ENCODE results near the gene SFSWAP. TPM values are rescaled to one million over a fixed set of nuclear protein-coding genes. Genes with fewer than 3 reads are reported as not detected.
A peak's percentile ranks its signal among the peaks of the same experiment; 100 is the strongest.
"Not testable (repeated sequence)": the region's sequence is repeated elsewhere in the genome, so short reads cannot be mapped to it uniquely, and the experiment has no call there.

Gene SFSWAP
- total RNA-seq, 4 donors from 2014 or later, result 47.3 to 169 (median 75.6) TPM

DNA sequence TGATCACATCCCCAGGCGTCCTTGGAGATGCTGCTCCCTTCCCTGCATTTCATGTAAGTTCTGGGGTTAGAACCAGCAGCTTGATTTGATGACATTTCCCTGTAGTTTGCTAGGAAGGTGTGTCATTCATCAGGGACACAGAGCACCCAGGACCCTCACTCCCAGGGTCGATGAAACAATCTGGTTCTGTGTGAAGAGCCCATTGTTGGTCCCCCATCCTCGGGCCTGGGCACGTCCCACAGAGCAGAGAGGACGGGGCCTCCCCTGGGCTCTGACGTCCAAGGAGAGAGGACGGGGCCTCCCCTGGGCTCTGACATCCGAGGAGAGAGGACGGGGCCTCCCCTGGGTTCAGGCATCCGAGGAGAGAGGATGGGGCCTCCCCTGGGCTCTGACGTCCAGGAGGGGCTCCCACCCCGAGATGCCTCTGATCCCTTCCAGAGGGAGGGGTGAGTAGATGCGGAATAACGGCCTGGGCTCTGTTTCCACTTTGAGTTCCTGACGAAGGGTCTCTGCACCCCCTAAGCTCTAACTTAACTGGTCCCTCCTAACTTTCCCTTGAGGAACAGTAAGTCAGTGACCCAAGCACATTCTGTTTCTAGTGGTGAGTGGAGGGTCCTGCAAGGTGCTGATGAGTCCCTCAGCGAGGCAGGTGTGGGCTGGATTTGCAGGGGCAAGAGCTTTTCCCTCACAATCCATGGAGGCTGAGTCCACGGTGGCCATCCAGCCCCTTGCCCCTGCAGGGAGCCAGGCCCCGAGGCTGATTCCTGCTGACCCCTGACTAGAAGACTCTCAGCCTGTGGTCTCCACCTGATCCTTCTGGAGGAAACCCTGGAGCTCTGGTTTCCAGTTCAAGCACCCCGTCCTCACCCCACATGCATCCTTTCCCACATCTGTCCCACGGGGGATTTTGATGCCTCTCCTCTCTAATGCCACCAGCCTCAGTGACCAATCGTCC, 35.5 kb upstream of the SFSWAP start:
- Histone ChIP-seq H3K27me3 (no peaks in the 10 kb centered on the region), H3K27ac (no peak overlapping the region), H3K4me3 (no peak overlapping the region), H3K36me3 (no peaks in the 10 kb centered on the region), H3K4me1 (no peaks in the 10 kb centered on the region), H3K9me3 (peaks cover 0 to 7% (median 0%) of the 10 kb centered on the region in 4 donors)
- DNase-seq, result no peak
- TF ChIP-seq, protein P1, sequence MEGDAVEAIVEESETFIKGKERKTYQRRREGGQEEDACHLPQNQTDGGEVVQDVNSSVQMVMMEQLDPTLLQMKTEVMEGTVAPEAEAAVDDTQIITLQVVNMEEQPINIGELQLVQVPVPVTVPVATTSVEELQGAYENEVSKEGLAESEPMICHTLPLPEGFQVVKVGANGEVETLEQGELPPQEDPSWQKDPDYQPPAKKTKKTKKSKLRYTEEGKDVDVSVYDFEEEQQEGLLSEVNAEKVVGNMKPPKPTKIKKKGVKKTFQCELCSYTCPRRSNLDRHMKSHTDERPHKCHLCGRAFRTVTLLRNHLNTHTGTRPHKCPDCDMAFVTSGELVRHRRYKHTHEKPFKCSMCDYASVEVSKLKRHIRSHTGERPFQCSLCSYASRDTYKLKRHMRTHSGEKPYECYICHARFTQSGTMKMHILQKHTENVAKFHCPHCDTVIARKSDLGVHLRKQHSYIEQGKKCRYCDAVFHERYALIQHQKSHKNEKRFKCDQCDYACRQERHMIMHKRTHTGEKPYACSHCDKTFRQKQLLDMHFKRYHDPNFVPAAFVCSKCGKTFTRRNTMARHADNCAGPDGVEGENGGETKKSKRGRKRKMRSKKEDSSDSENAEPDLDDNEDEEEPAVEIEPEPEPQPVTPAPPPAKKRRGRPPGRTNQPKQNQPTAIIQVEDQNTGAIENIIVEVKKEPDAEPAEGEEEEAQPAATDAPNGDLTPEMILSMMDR (IDR thresholded peaks at IDR 0.05), result no peak
- no peak for TF ChIP-seq POLR2A (IDR thresholded peaks at IDR 0.05)

DNA sequence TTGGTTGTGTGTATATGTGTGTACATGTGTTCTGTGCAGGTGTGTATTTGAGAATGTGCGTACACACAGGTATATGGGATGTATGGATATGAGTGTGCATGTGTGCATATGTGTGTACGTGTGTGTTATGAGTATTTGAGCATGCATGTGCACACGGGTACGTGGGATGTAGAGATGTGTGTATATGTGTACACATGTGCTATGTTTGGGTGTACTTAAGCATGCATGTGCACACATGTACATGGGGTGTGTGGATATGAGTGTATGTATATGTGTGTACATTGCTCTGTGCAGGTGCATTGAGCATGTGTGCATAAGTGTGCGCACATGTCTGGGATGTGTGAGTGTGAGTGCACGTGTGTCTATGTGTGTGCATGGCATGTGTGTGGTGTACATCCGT, 34.3 kb upstream of the SFSWAP start:
- no peaks in the 10 kb centered on the region for H3K4me1 ChIP-seq
- no peak for TF ChIP-seq POLR2A (IDR thresholded peaks at IDR 0.05)
- TF ChIP-seq, protein P1 (IDR thresholded peaks at IDR 0.05), result no peak
- peak in 1 of 3 donors; percentile 7 for DNase-seq

DNA sequence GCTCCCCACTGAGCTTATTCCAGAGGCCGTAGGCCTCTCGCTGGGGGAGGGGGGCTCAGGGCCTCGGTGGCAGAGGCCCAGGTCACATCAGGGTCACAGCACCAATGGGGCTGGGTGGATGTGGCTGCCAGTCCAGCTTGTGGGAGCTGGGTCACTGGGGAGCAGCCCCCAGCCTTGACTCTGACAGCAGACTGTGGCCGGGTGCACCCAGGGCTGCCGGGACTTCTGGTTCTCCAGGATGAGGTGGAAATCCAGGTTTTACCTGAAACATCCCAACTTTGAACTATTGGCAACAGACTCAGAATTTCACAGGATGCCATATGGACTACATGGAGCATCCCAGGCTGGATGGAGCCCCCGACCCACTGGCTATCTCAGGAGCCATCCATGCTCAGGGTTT, 33.8 kb upstream of the SFSWAP start:
- not testable (repeated sequence) for H3K27me3 ChIP-seq

More for the DNA sequence above, 34.3 kb upstream of the SFSWAP start:
- H3K27me3 ChIP-seq, result no peaks in the 10 kb centered on the region
- no peak overlapping the region for H3K4me3 ChIP-seq
- no peak overlapping the region for H3K27ac ChIP-seq
- no peaks in the 10 kb centered on the region for H3K36me3 ChIP-seq
- peaks cover 0 to 7% (median 0%) of the 10 kb centered on the region in 4 donors for H3K9me3 ChIP-seq

DNA sequence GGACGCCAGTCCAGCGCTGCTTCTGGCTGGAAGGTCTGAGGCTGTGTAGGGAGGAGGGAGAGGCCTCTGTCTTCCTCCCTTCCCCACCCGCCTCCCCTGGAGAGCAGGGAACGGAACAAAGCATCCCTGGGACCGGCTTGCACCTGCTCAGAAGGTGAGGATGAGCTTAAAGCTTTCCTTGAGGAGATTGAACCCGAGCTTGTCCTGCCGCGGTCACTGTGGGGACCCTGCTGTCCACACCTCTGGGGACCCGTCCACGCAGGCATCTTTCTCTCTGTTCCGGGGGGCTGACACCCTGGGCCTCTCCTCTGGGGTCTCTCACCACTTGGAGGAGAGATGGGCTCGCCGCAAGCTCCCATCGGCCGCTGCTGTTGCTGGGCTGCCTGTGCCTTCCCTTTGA, 33.2 kb upstream of the SFSWAP start:
- Histone ChIP-seq H3K27me3 (no peaks in the 10 kb centered on the region), H3K36me3 (no peaks in the 10 kb centered on the region), H3K4me1 (no peaks in the 10 kb centered on the region), H3K9me3 (peaks cover 0 to 7% (median 0%) of the 10 kb centered on the region in 4 donors), H3K27ac (no peak overlapping the region), H3K4me3 (no peak overlapping the region)
- peak in 1 of 3 donors; percentile 25 for DNase-seq
- TF ChIP-seq, protein P1 (IDR thresholded peaks at IDR 0.05), result no peak
- TF ChIP-seq POLR2A (IDR thresholded peaks at IDR 0.05), result no peak

More for the DNA sequence above, 33.8 kb upstream of the SFSWAP start:
- H3K27ac ChIP-seq, DNase-seq, H3K36me3 ChIP-seq, H3K9me3 ChIP-seq, H3K4me3 ChIP-seq, H3K4me1 ChIP-seq: not testable (repeated sequence)

DNA sequence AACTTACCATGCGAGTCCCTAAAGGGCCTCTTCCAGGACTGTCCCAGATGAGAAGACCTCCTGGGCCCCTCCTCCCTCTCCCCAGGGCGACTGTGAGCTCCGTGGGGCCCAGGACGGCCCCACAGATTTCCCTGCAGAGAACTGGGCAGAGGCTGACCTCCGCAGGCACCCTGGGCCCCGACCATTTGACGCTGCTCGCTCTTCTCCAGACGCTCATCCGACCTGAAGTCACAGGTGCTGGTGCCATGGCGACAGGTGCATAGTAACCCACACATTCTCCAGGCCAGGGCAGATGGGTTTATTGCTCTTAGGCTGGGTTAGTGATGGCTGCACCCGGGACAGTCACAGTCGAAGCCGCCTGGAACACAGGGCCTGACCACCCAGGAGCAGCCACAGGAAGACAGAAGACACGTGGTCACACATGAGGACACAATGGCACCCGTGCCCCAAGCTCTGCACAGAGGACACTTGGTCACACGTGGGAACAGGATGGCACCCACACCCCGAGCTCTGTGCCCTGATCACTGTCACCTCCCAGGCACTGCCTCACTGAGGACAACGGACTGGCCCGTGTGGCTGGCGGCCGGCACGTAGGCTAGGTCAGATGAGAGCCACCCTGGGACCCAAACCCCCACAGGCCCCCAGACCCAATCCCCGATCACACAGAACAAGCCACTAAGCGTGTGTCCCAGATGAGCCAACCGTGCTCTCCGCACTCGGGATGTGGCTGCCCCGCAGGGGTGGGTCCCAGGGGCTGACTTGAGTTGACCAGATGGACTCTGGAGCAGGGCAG, 32.3 kb upstream of the SFSWAP start:
- H3K4me3 ChIP-seq, H3K36me3 ChIP-seq, H3K9me3 ChIP-seq, H3K27me3 ChIP-seq, H3K4me1 ChIP-seq, H3K27ac ChIP-seq: not testable (repeated sequence)
- DNase-seq, result peak in 1 of 3 donors; percentile 15

DNA sequence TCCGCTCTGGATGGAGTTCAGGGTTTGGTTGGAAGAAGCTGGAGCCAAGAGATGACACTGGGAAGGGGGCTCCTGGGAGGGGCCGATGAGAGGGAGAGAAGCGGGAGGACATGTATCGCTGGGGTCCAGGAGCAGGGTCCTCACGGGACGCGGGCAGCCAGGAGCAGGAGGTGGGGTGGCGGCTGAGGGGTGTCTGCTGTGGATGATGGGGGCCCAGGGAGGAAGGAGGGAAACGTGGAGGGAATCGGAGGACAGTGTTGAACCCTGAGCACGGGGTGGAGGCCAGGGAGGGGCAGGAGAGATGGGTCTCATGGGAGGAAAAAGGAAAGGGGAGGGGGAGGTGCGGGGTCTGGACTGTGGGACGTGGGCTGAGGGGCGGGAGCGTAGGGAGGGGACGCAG, 31.7 kb upstream of the SFSWAP start:
- H3K27ac ChIP-seq, H3K4me1 ChIP-seq, H3K9me3 ChIP-seq, H3K4me3 ChIP-seq, H3K27me3 ChIP-seq, H3K36me3 ChIP-seq: not testable (repeated sequence)
- peak in 1 of 3 donors; percentile 40 for DNase-seq

DNA sequence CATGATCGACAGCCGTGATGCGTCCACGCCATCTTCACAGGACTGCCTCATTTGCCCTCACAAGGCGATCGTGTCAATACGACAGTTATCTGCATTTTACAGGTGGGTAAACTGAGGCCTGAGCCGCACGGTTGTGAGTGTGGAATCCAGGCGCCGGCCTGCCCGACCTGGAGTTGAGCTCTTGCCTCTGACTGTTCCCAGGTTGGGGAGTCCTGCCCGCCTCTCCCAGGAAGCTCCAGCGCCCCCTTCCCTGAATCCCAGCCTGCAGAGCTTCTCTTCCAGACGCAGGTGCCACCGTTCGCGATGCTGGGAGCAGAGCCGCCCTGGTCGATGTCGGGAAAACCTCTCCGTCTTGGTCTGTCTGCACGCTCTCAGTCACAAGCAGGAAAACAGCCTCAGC, 31.1 kb upstream of the SFSWAP start:
- not testable (repeated sequence) for H3K4me3 ChIP-seq, H3K36me3 ChIP-seq, H3K9me3 ChIP-seq, H3K27me3 ChIP-seq, H3K27ac ChIP-seq, H3K4me1 ChIP-seq, DNase-seq

DNA sequence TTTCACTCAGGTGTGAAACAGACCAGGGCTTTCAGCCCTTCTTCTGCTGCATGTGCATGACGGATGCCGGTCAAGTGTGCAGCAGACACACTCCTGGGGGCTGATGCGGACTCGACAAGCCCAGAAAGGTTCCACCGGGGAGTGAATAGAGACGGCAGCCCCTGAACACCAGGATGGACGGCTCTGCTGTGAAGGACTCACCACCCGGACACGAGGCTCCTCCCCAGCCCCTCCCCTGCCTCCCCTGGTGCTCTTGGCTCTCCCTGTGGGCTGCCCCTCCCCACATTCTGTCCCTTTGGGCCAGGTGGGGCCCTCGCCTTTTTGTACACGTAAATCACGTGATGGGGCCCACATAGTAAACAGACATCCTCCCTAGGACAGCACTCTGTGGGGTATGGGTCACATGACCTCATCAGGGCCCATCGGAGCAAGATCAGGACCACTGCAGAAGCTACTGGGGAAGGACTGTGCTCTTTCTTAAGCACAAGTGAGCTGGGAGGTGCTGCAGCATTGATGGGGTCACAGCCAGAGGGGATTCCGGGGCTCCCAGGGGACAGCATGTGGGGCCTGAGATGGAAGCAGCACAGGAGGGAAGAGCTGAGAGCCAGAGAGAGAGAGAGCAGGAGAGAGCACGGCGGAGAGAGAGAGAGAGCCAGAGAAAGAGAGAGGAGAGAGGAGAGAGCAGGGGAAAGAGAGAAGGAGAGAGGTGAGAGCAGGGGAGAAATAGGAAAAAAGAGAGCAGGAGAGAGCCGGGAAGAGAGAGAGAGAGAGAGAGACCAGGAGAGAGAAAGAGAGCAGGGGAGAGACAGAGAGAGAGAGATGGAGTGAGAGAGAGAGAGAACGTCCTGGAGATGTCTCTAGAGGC, 30.3 kb upstream of the SFSWAP start:
- H3K9me3 ChIP-seq, H3K36me3 ChIP-seq, H3K4me3 ChIP-seq, H3K27me3 ChIP-seq, H3K4me1 ChIP-seq, H3K27ac ChIP-seq: not testable (repeated sequence)
- DNase-seq, result peak in 1 of 3 donors; percentile 2
